Epithelial cell of esophagus (primary cell): ENCODE results near the gene HS6ST3.

Experiments
- DNase-seq: peaks from one replicate; pipeline ENCODE4 v3.0.0; 2010; ENCODE audit warnings: low read depth
- H3K4me3 ChIP-seq: 2 replicates; pipeline ENCODE4 v1.5.1; 2011; ENCODE audit warnings: mild to moderate bottlenecking, low read length, control low read depth
- TF ChIP-seq, protein P1 (sequence below): IDR thresholded peaks from 2 replicates; pipeline ENCODE4 v1.5.1; 2011; ENCODE audit warnings: low read depth, mild to moderate bottlenecking, low read length, control low read depth, inconsistent platforms; ENCODE audit not compliant: insufficient read depth; ENCODE audit errors: missing control alignments

HS6ST3 gene

DNA sequence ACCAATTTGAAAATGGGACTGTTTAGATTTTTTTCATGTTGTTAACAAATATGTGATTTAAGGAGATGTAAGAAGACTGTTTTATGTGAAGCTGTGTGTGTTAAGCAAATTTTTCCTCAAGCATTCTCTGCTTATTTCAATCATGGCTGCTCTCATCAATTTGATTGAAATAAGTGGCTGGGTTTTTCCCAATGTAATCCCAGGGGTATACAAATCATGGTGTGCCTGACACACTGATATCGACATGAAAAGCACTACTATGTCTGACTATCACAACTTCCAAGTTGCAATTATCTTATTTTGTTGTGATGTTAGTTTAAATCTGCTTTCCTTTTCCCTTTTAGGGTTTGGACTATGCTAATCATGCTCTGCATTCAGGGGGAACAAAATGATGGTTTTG lies 283.7 kb downstream of the HS6ST3 start:
- no peak for DNase-seq
- TF ChIP-seq, protein P1, sequence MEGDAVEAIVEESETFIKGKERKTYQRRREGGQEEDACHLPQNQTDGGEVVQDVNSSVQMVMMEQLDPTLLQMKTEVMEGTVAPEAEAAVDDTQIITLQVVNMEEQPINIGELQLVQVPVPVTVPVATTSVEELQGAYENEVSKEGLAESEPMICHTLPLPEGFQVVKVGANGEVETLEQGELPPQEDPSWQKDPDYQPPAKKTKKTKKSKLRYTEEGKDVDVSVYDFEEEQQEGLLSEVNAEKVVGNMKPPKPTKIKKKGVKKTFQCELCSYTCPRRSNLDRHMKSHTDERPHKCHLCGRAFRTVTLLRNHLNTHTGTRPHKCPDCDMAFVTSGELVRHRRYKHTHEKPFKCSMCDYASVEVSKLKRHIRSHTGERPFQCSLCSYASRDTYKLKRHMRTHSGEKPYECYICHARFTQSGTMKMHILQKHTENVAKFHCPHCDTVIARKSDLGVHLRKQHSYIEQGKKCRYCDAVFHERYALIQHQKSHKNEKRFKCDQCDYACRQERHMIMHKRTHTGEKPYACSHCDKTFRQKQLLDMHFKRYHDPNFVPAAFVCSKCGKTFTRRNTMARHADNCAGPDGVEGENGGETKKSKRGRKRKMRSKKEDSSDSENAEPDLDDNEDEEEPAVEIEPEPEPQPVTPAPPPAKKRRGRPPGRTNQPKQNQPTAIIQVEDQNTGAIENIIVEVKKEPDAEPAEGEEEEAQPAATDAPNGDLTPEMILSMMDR = no peak
- no peak overlapping the region for H3K4me3 ChIP-seq

DNA sequence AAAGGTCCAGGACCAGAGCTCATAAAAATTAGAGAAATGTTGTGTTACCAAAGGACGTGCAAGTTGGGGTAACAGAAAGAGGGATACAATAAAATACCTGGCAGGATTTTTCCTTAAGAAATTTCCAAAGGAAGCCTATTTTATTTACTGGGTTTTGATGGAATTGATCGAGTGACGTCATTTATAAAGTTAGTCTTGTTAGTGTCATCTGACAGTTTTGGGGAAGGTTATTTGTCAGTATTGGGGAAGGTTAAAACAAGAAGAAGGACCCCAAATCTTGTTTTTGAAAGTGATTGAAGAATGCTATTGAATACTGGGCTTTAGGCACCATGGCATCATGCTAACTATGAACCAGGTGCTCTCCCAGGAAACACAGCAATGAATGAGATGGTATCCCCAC lies 287.9 kb downstream of the HS6ST3 start:
- TF ChIP-seq, protein P1 = no peak
- H3K4me3 ChIP-seq = no peak overlapping the region
- DNase-seq = no peak

DNA sequence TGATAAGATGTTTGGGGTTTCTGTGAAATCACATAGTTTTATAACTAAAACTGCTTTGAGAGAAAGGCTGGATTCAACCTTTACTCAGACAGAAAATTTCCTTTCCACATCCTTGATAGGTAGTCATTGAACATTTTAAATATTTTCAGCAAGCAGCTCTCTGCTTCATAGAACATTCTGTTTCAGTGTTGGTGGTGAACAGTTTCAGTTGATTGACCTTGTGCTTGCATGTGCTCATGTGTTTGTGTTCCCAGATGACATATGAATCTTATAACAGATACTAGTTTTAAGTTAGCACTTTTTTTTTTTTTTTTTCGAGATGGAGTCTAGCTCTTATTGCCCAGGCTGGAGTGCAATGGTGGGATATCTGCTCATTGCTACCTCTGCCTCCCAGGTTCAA lies 290.1 kb downstream of the HS6ST3 start:
- no peak overlapping the region for H3K4me3 ChIP-seq
- TF ChIP-seq, protein P1 = no peak
- DNase-seq = no peak

DNA sequence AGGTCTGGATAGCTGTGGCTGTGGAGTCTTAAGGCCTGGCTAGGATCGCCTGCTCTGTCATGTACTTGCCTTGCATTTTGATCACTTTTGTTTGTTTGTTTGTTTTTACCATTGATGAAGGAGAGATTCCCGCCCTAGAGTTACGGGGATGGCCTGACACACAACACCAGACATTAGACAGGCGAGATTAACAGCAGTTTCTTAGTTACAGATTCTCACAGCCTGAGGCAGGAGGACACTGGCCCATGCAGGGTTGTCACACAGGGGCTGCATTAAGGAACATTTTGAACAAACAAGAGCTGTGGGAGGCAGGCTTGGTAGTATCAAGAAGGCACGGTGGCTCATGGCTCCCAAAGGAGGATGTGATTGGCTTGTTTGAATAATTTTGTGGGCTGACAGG lies 291.8 kb downstream of the HS6ST3 start:
- TF ChIP-seq, protein P1 = no peak
- no peak for DNase-seq
- no peak overlapping the region for H3K4me3 ChIP-seq

DNA sequence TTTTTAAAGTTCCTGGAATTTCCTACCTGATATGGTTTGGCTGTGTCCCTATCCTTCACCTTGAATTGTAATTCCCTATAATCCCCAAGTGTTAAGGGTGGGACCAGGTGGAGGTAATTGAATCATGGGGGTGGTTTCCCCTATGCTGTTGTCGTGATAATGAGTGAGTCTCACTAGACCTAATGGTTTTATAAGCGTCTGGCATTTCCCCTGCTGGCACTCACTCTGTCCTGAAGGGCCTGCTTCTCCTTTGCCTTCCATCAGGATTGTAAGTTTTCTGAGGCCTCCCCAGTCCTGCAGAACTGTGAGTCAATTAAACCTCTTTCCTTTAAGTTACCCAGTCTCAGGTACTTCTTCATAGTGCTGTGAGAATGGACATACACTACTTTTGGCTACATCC lies 298.7 kb downstream of the HS6ST3 start:
- TF ChIP-seq, protein P1 = no peak
- no peak overlapping the region for H3K4me3 ChIP-seq

DNA sequence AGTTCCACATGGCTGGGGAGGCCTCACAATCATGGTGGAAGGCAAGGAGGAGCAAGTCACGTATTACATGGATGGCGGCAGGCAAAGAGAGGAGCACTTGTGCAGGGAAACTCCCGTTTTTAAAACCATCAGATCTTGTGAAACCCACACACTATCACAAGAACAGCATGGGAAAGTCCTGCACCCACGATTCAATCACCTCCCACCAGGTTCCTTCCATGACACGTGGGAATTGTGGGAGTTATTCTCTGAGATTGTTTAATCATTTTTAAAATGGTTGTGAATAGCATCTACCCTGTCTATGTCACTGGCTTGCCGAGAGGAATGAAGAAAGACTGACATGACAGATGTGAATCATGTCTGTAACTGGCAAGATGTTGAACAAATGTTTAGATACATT lies 301.7 kb downstream of the HS6ST3 start:
- TF ChIP-seq, protein P1 = no peak
- DNase-seq = no peak
- no peak overlapping the region for H3K4me3 ChIP-seq

More for the DNA sequence above, 298.7 kb downstream of the HS6ST3 start:
- DNase-seq = no peak

DNA sequence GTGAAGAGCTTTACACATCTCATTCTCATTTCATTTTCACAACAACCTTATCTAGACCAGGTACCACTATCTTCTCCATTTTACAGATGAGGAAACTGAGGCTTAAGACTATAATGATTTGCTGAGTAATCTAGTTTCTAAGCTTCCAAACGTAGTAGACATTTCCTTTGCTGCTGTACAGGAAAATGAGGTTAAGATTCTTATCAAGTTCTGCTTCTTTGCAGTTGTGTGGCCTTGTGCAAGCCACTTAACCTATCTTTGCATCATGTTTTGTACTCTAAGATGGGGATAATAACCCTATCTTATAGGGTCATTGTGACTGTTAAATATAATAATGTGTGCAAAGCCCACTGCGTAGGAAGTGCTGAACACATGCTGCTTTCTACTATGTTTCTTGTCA lies 307.9 kb downstream of the HS6ST3 start:
- no peak overlapping the region for H3K4me3 ChIP-seq
- TF ChIP-seq, protein P1 = no peak
- DNase-seq = no peak
